Adrenal gland (tissue), 5 donors: ENCODE results near the gene MRPS18B.

Experiments used
- POLR2A ChIP-seq, 2 donors: fragments of 450-650 bp; IDR thresholded peaks; one replicate each; pipeline ENCODE4 v1.6.1; 2017; ENCODE audit warnings: antibody characterized with exemption in 2 of 2, mild to moderate bottlenecking in 2 of 2, moderate library complexity in 1 of 2
- TF ChIP-seq, protein P1 (sequence below), 6 experiments: fragments of 450-650 bp in 4 of 6; fragments of 200-600 bp in 2 of 6; sonication (generic) in 1 of 6; IDR thresholded peaks; 1 replicate in 5 of 6; 2 replicates in 1 of 6; pipeline versions ENCODE4 v1.5.1 to v1.8.0; 2016 to 2021; ENCODE audit warnings: antibody characterized with exemption in 6 of 6, mild to moderate bottlenecking in 2 of 6, moderate library complexity in 1 of 6
- donor health status: DM: no; HTN: no; CAD: no.

DNA sequence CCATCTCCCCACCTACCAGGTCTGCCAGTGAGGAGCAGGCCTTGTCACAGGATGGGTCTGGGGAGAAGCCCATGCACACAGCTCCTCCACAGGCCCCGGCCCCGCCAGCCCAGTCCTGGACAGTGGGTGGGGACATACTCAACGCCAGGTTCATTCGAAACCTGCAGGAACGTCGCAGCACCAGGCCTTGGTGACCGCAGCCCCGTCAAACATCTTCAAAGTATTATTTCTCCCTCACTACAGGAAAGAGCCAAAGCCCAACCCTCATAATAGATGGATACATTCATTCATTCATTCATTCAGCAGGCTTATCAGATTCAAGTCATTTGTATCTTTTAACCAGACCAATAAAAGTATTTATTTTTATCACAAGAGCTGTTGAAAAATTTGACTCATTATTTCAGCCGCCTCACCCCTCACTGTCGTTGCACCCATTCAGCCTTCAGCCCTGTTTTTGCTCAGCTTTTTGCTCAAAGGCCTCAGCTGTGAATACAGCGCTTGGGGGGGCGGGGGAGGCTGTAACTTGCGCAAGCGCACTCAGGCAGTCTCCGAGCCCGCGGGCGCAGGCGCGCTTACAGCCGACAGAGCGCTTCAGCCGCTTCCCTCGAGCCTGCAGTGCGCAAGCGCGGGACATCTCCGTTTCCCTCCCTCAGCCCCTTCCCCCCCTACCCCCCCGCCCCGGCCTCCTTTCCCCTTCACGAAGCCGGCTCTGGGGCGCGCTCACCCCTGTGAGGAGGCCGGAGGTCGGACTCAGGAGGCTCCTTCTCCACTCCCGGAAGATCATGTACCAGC is 29.0 kb downstream of the MRPS18B start, which contains the start of gene C6orf136:
- TF ChIP-seq, protein P1, sequence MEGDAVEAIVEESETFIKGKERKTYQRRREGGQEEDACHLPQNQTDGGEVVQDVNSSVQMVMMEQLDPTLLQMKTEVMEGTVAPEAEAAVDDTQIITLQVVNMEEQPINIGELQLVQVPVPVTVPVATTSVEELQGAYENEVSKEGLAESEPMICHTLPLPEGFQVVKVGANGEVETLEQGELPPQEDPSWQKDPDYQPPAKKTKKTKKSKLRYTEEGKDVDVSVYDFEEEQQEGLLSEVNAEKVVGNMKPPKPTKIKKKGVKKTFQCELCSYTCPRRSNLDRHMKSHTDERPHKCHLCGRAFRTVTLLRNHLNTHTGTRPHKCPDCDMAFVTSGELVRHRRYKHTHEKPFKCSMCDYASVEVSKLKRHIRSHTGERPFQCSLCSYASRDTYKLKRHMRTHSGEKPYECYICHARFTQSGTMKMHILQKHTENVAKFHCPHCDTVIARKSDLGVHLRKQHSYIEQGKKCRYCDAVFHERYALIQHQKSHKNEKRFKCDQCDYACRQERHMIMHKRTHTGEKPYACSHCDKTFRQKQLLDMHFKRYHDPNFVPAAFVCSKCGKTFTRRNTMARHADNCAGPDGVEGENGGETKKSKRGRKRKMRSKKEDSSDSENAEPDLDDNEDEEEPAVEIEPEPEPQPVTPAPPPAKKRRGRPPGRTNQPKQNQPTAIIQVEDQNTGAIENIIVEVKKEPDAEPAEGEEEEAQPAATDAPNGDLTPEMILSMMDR (IDR thresholded peaks at IDR 0.05) = no peak
- peak in 1 of 2 donors; percentile 36 for TF ChIP-seq POLR2A (IDR thresholded peaks at IDR 0.05)
